ENCODE data around the gene MCF2L. TPM values are rescaled to one million over a fixed set of nuclear protein-coding genes. Genes with fewer than 3 reads are reported as not detected.
A peak's percentile ranks its signal among the peaks of the same experiment; 100 is the strongest.

Gene MCF2L
- total RNA-seq, 1 donor from 2014 or later: 6.7 TPM

GRCh38 chr13:113129480-113129879, 160.5 kb downstream of the MCF2L start:
- TF ChIP-seq CTCF (IDR thresholded peaks at IDR 0.05): no peak
- Mint-ChIP-seq H3K36me3 (ENCODE audit: low read depth) (no peaks in the 10 kb centered on the region), H3K4me3 (ENCODE audit: unreplicated experiment) (no peak overlapping the region), H3K27ac (ENCODE audit: unreplicated experiment) (no peak overlapping the region), H3K9me3 (ENCODE audit: low read depth) (no peaks in the 10 kb centered on the region), H3K4me1 (ENCODE audit: low read depth) (no peaks in the 10 kb centered on the region), H3K27me3 (ENCODE audit: low read depth) (peaks cover 42% of the 10 kb centered on the region)
- peak; percentile 82 for DNase-seq (ENCODE audit: low spot score)

DNA sequence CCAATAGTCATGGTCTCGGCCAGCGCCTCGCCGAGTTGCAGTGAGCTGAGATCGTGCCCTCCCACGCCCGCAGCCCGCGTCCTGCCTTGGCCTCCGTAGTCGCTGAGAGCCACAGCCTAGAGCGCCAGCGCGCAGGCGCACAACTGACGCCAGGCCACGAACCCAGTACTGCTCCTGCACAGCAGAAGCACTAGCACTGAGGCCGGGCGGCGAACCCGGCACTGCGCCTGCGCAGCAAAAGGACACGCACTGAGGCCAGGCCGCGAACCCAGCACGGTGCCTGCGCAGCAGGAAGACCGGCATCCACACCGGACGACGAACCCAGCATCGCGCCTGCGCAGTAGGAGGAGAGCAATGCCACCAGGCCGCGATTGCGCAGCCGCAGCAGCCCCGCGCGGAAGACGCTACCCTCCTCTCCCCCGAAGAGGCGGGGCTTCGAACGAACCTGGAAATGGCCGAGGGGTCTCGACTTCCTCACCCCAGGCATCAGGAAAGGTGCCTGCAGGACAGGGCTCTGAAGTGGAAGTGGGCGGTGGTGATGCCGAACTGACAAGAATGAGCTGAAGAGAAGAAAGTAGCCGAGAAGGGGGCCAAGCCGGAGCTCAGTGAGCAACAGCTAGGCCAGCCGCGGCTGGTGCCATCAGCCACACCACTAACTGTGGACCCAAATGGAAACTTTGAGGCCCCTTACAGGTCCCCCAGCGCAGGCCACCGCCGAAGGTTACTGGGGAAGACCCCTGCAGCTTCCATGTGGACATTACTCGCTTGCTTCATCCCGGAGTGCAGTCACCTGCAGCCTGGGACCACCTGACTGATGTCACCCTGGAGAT, 161.1 kb downstream of the MCF2L start:
- Mint-ChIP-seq H3K27me3 (ENCODE audit: low read depth) (peaks cover 42% of the 10 kb centered on the region), H3K27ac (ENCODE audit: unreplicated experiment) (no peak overlapping the region), H3K4me1 (ENCODE audit: low read depth) (no peaks in the 10 kb centered on the region), H3K4me3 (ENCODE audit: unreplicated experiment) (no peak overlapping the region), H3K36me3 (ENCODE audit: low read depth) (no peaks in the 10 kb centered on the region), H3K9me3 (ENCODE audit: low read depth) (no peaks in the 10 kb centered on the region)
- peak; percentile 92 for DNase-seq (ENCODE audit: low spot score)
- TF ChIP-seq CTCF (IDR thresholded peaks at IDR 0.05): no peak

DNA sequence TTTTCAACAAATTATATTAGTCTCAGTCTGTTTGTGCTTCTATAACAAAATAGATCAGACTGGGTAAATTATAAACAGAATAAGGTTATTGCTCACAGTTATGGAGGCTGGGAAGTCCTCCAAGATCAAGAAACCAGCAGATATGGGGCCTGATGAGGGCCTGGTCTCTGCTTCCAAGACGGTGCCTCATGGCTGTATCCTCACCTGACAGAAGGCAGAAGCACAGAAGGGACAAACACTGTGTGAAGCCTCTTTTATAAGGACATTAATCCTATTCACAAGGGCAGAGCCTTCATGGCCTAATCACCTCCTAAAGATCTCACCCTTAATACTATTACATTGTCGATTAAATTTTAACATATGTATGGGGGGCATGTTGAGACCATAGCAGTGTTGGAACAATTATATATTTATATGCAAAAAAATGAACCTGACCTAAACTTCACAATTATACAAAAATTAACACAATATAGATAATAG, 166.3 kb downstream of the MCF2L start:
- no peaks in the 10 kb centered on the region for H3K4me1 Mint-ChIP-seq (ENCODE audit: low read depth)
- peaks cover 30% of the 10 kb centered on the region for H3K27me3 Mint-ChIP-seq (ENCODE audit: low read depth)
- H3K27ac Mint-ChIP-seq (ENCODE audit: unreplicated experiment): no peak overlapping the region
- H3K9me3 Mint-ChIP-seq (ENCODE audit: low read depth): no peaks in the 10 kb centered on the region
- no peak for TF ChIP-seq CTCF (IDR thresholded peaks at IDR 0.05)
- DNase-seq (ENCODE audit: low spot score): no peak
- no peaks in the 10 kb centered on the region for H3K36me3 Mint-ChIP-seq (ENCODE audit: low read depth)
- H3K4me3 Mint-ChIP-seq (ENCODE audit: unreplicated experiment): no peak overlapping the region

- Mint-ChIP-seq H3K4me3 (ENCODE audit: unreplicated experiment) (no peak overlapping the region), H3K27me3 (ENCODE audit: low read depth) (peaks cover 11% of the 10 kb centered on the region), H3K36me3 (ENCODE audit: low read depth) (no peaks in the 10 kb centered on the region), H3K9me3 (ENCODE audit: low read depth) (no peaks in the 10 kb centered on the region), H3K27ac (ENCODE audit: unreplicated experiment) (no peak overlapping the region), H3K4me1 (ENCODE audit: low read depth) (no peaks in the 10 kb centered on the region)
- DNase-seq (ENCODE audit: low spot score): no peak
- no peak for TF ChIP-seq CTCF (IDR thresholded peaks at IDR 0.05)
These were observed 168.8 kb downstream of the MCF2L start for GRCh38 chr13:113137691-113138298.

GRCh38 chr13:113138792-113139551, 170.0 kb downstream of the MCF2L start:
- H3K36me3 Mint-ChIP-seq (ENCODE audit: low read depth): no peaks in the 10 kb centered on the region
- H3K27me3 Mint-ChIP-seq (ENCODE audit: low read depth): peaks cover 5% of the 10 kb centered on the region
- DNase-seq (ENCODE audit: low spot score): no peak
- H3K9me3 Mint-ChIP-seq (ENCODE audit: low read depth): no peaks in the 10 kb centered on the region
- H3K4me3 Mint-ChIP-seq (ENCODE audit: unreplicated experiment): no peak overlapping the region
- H3K4me1 Mint-ChIP-seq (ENCODE audit: low read depth): no peaks in the 10 kb centered on the region
- no peak for TF ChIP-seq CTCF (IDR thresholded peaks at IDR 0.05)
- no peak overlapping the region for H3K27ac Mint-ChIP-seq (ENCODE audit: unreplicated experiment)

All from chondrocyte (in vitro differentiated cells).